OCI-LY1 (cell line): ENCODE data around the gene ETV5.

Experiments
- H2AFZ ChIP-seq: fragments of 200-600 bp; sonication (generic), shearing (Covaris generic); 2 replicates; pipeline ENCODE4 v1.6.0; 2014; ENCODE audit warnings: antibody characterized with exemption, mild to moderate bottlenecking, low read length
- H3F3A ChIP-seq: fragments of 200-600 bp; sonication (generic), shearing (Covaris generic); 2 replicates; pipeline ENCODE4 v1.6.0; 2014; ENCODE audit warnings: mild to moderate bottlenecking, antibody characterized with exemption, low read length, moderate library complexity; ENCODE audit not compliant: insufficient read depth
- H3K27ac ChIP-seq: fragments of 200-600 bp; sonication (generic); 2 replicates; pipeline ENCODE4 v1.5.1; 2014; ENCODE audit warnings: low read length, mixed run types, mild to moderate bottlenecking, low read depth; ENCODE audit not compliant: poor library complexity, severe bottlenecking
- H3K27me3 ChIP-seq: fragments of 200-600 bp; sonication (generic); 2 replicates; pipeline ENCODE4 v1.6.0; 2014; ENCODE audit warnings: antibody characterized with exemption, mild to moderate bottlenecking, low read length, moderate library complexity; ENCODE audit not compliant: insufficient read depth
- H3K36me3 ChIP-seq: fragments of 200-600 bp; sonication (generic); 2 replicates; pipeline ENCODE4 v1.6.1; 2014; ENCODE audit warnings: mild to moderate bottlenecking, antibody characterized with exemption, low read length, moderate library complexity, mixed read lengths; ENCODE audit not compliant: insufficient read depth
- H3K4me1 ChIP-seq: fragments of 200-600 bp; sonication (generic); 2 replicates; pipeline ENCODE4 v1.5.1; 2014; ENCODE audit warnings: mild to moderate bottlenecking, low read length, moderate library complexity; ENCODE audit not compliant: insufficient read depth, severe bottlenecking
- H3K4me2 ChIP-seq: fragments of 200-600 bp; sonication (generic), shearing (Covaris generic); 2 replicates; pipeline ENCODE4 v1.6.1; 2014; ENCODE audit warnings: low read length
- H3K4me3 ChIP-seq: fragments of 200-600 bp; sonication (generic); 2 replicates; pipeline ENCODE4 v1.5.1; 2014; ENCODE audit warnings: low read length, low read depth, mild to moderate bottlenecking, mixed read lengths; ENCODE audit not compliant: poor library complexity, severe bottlenecking
- H3K79me2 ChIP-seq: fragments of 200-600 bp; shearing (Covaris generic); 2 replicates; pipeline ENCODE4 v1.6.1; 2016; ENCODE audit warnings: mixed run types, low read length, mixed read lengths; ENCODE audit not compliant: insufficient read depth
- H3K9ac ChIP-seq: fragments of 200-600 bp; sonication (generic), shearing (Covaris generic); 2 replicates; pipeline ENCODE4 v1.6.1; 2014; ENCODE audit warnings: mild to moderate bottlenecking, low read length, mixed read lengths
- H3K9me2 ChIP-seq: fragments of 200-600 bp; sonication (generic), shearing (Covaris generic); 2 replicates; pipeline ENCODE4 v1.6.1; 2014; ENCODE audit warnings: low read depth, mild to moderate bottlenecking, low read length, mixed read lengths
- H3K9me3 ChIP-seq: fragments of 200-600 bp; shearing (Covaris generic); 2 replicates; pipeline ENCODE4 v1.6.1; 2014; ENCODE audit warnings: low read length, mixed read lengths
- H4K20me1 ChIP-seq: fragments of 200-600 bp; sonication (generic), shearing (Covaris generic); 2 replicates; pipeline ENCODE4 v1.6.0; 2016; ENCODE audit warnings: mild to moderate bottlenecking, low read length; ENCODE audit not compliant: insufficient read depth
- EZH2 ChIP-seq: fragments of 200-600 bp; sonication (generic), shearing (Covaris generic); IDR thresholded peaks from 2 replicates; pipeline ENCODE4 v1.8.0; 2017; ENCODE audit warnings: borderline replicate concordance, mixed run types, mild to moderate bottlenecking, antibody characterized with exemption, low read length, moderate library complexity, mixed read lengths
- TF ChIP-seq, protein P1 (sequence below): fragments of 200-600 bp; sonication (generic), shearing (Covaris generic); IDR thresholded peaks from 2 replicates; pipeline ENCODE4 v1.5.1; 2017; ENCODE audit warnings: mild to moderate bottlenecking, antibody characterized with exemption, low read length, moderate library complexity, mixed read lengths

ETV5 gene

GRCh38 chr3:186070996-186071395 lies 37.9 kb downstream of the ETV5 start:
- Histone ChIP-seq H4K20me1 (no peaks in the 10 kb centered on the region), H3K9ac (no peak overlapping the region), H3F3A (no peaks in the 10 kb centered on the region), H3K27me3 (no peaks in the 10 kb centered on the region), H3K4me3 (no peak overlapping the region), H2AFZ (no peak overlapping the region), H3K27ac (no peak overlapping the region), H3K4me2 (no peak overlapping the region), H3K36me3 (no peaks in the 10 kb centered on the region), H3K9me2 (no peaks in the 10 kb centered on the region), H3K9me3 (no peaks in the 10 kb centered on the region), H3K4me1 (no peaks in the 10 kb centered on the region), H3K79me2 (no peaks in the 10 kb centered on the region)
- no peak for TF ChIP-seq EZH2
- TF ChIP-seq, protein P1, sequence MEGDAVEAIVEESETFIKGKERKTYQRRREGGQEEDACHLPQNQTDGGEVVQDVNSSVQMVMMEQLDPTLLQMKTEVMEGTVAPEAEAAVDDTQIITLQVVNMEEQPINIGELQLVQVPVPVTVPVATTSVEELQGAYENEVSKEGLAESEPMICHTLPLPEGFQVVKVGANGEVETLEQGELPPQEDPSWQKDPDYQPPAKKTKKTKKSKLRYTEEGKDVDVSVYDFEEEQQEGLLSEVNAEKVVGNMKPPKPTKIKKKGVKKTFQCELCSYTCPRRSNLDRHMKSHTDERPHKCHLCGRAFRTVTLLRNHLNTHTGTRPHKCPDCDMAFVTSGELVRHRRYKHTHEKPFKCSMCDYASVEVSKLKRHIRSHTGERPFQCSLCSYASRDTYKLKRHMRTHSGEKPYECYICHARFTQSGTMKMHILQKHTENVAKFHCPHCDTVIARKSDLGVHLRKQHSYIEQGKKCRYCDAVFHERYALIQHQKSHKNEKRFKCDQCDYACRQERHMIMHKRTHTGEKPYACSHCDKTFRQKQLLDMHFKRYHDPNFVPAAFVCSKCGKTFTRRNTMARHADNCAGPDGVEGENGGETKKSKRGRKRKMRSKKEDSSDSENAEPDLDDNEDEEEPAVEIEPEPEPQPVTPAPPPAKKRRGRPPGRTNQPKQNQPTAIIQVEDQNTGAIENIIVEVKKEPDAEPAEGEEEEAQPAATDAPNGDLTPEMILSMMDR: no peak

DNA sequence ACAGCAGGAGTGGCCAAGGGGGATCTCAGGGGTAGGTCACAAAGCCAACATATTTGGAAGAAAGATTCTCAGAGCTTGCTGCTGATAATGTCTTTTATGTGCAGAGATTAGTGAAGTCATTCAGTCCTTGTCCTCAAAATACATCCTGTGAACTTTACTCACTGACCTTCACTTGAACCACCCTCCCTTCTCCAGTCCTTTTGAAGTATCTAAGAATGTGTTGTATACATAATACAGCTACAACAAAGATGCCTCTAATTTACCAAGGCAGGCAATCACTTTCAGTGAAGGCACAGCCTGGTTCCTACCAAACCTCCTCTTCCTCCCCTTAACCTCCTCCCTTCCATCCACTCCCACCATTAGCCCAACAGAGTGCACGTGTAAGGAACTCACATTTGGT lies 38.3 kb downstream of the ETV5 start:
- no peak overlapping the region for H3K4me2 ChIP-seq
- H3K36me3 ChIP-seq: no peaks in the 10 kb centered on the region
- TF ChIP-seq, protein P1: no peak
- no peak for TF ChIP-seq EZH2
- H3K27me3 ChIP-seq: no peaks in the 10 kb centered on the region
- no peaks in the 10 kb centered on the region for H3F3A ChIP-seq
- no peak overlapping the region for H3K4me3 ChIP-seq
- no peak overlapping the region for H3K9ac ChIP-seq
- no peak overlapping the region for H3K27ac ChIP-seq
- no peaks in the 10 kb centered on the region for H3K9me2 ChIP-seq
- no peaks in the 10 kb centered on the region for H3K79me2 ChIP-seq
- H3K9me3 ChIP-seq: no peaks in the 10 kb centered on the region
- no peaks in the 10 kb centered on the region for H3K4me1 ChIP-seq
- no peaks in the 10 kb centered on the region for H4K20me1 ChIP-seq
- H2AFZ ChIP-seq: no peak overlapping the region

DNA sequence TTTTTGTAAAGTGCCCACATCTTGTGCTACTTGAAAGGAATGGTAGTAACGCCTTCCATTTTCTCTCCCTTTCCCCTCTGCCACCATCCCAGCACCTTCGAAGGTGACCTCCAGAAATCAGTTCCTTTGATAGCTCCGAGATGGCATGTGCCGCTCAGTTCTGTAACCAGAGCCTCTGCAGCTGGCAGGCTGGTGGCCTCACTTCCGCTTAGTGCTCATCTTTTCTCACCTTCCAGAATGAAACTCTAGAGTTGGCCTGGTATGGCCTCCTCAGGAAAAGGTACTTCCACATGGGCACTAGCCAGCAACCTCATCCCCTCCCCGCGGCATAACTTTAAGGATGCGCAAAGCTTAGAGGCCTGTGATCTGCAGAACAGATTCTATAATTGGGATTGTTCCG lies 38.8 kb downstream of the ETV5 start:
- Histone ChIP-seq H3K4me3 (no peak overlapping the region), H3K4me2 (no peak overlapping the region), H3K9me3 (no peaks in the 10 kb centered on the region), H3K4me1 (no peaks in the 10 kb centered on the region), H3K9ac (no peak overlapping the region), H3K36me3 (no peaks in the 10 kb centered on the region), H3F3A (no peaks in the 10 kb centered on the region), H3K9me2 (no peaks in the 10 kb centered on the region), H4K20me1 (no peaks in the 10 kb centered on the region), H3K79me2 (no peaks in the 10 kb centered on the region), H2AFZ (no peak overlapping the region), H3K27ac (no peak overlapping the region), H3K27me3 (no peaks in the 10 kb centered on the region)
- TF ChIP-seq, protein P1: no peak
- TF ChIP-seq EZH2: no peak
